Activated B cell treated with CpG ODN at 0.5 μM for 24 hours (primary cell): ENCODE results near the gene KCNQ1. TPM values are rescaled to one million over a fixed set of nuclear protein-coding genes. Genes with fewer than 3 reads are reported as not detected.

Experiments
- ATAC-seq: fragments of 200-7000 bp; cut with Tn5 transposase; one replicate; pipeline ENCODE4 v1.10.0; 2021; ENCODE audit warnings: low read depth, mild to moderate bottlenecking, moderate library complexity
- CTCF ChIA-PET: fragments of 350-600 bp; sonication (Branson Sonifier 250); formaldehyde crosslinking; loops from one replicate; lab custom pipeline; 2021; ENCODE audit warnings: antibody characterized with exemption; lab: Charles Lee
- POLR2A ChIA-PET: fragments of 350-600 bp; sonication (Branson Sonifier 250); formaldehyde crosslinking; loops from one replicate; lab custom pipeline; 2021; ENCODE audit warnings: antibody characterized with exemption; lab: Charles Lee
- DNase-seq: peaks from one replicate; pipeline ENCODE4 v3.0.0; 2022
- H3K27ac Mint-ChIP-seq: one replicate; pipeline ENCODE4 v1.8.0; 2020; ENCODE audit warnings: mixed read lengths
- H3K27me3 Mint-ChIP-seq: one replicate; pipeline ENCODE4 v1.8.0; 2021; ENCODE audit warnings: mixed read lengths
- H3K36me3 Mint-ChIP-seq: one replicate; pipeline ENCODE4 v1.8.0; 2021; ENCODE audit warnings: low read depth, mixed read lengths
- H3K4me1 Mint-ChIP-seq: one replicate; pipeline ENCODE4 v1.8.0; 2021; ENCODE audit warnings: mixed read lengths
- H3K4me3 Mint-ChIP-seq: one replicate; pipeline ENCODE4 v1.8.0; 2020; ENCODE audit warnings: mild to moderate bottlenecking, mixed read lengths
- H3K9me3 Mint-ChIP-seq: one replicate; pipeline ENCODE4 v1.8.0; 2020; ENCODE audit warnings: mixed read lengths
- intact Hi-C: fragments of 100-400 bp; cut with micrococcal nuclease; formaldehyde crosslinking; loops from one replicate; pipeline ENCODE4 v1.15.1; 2024
- total RNA-seq: library from RNA; stranded (reverse); gene quantifications from 2 replicates; pipeline ENCODE4 v1.2.3, GENCODE V29; 2022
- TF ChIP-seq, protein P1 (sequence below): fragments of 200-600 bp; IDR thresholded peaks from one replicate; pipeline ENCODE4 v1.8.0; 2022; ENCODE audit warnings: antibody characterized with exemption, mild to moderate bottlenecking

Gene KCNQ1
- total RNA-seq, 1 donor from 2014 or later = 6.5 TPM

DNA sequence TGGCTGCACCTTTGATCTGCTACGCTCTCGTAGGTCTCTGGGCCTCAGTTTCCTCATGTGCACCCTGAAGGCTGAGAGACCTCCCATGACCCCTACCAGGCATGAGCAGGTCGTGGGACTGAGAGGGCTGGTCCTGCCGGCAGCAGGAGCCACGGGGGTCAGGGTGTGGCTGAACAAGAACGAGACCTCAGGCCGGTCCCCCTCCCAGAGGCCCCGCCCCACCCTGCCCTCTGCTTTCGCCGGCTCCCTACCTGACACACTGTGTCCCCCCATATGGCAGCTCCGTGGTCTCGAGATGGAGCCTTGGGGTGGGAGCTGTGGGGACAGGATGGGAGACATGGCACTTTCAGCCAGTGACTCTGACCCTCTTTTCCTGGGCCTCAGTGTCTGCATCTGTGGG, 400.2 kb downstream of the KCNQ1 start:
- DNase-seq (no peak), ATAC-seq (no peak)
- Mint-ChIP-seq H3K27ac (no peak overlapping the region), H3K27me3 (no peaks in the 10 kb centered on the region), H3K36me3 (no peaks in the 10 kb centered on the region), H3K4me3 (no peak overlapping the region), H3K9me3 (no peaks in the 10 kb centered on the region), H3K4me1 (no peaks in the 10 kb centered on the region)
- ChIA-PET CTCF (no interaction called here), POLR2A (no interaction called here)
- TF ChIP-seq, protein P1, sequence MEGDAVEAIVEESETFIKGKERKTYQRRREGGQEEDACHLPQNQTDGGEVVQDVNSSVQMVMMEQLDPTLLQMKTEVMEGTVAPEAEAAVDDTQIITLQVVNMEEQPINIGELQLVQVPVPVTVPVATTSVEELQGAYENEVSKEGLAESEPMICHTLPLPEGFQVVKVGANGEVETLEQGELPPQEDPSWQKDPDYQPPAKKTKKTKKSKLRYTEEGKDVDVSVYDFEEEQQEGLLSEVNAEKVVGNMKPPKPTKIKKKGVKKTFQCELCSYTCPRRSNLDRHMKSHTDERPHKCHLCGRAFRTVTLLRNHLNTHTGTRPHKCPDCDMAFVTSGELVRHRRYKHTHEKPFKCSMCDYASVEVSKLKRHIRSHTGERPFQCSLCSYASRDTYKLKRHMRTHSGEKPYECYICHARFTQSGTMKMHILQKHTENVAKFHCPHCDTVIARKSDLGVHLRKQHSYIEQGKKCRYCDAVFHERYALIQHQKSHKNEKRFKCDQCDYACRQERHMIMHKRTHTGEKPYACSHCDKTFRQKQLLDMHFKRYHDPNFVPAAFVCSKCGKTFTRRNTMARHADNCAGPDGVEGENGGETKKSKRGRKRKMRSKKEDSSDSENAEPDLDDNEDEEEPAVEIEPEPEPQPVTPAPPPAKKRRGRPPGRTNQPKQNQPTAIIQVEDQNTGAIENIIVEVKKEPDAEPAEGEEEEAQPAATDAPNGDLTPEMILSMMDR = no peak
- intact Hi-C loops = no loop called here

DNA sequence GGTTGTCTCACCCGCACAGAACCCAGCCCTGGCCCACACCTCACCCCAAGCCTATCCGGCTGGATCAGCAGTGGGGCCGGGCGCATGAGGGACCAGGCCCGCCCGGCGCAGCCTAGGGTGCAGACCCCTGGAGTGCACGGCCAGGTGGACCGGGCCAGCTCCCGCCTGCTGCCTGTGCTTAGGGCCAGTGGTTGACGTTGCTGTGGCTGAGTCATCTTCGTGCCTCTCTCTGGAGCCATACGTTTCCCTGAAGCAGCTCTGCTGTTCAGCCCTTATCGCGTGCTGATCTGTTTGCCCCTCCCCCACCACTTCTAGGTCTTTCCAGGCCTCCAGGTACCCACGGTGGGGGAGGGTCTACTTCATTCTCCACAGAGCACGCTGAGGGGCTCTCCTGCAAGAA, 401.2 kb downstream of the KCNQ1 start:
- CTCF ChIA-PET = no interaction called here
- no peak for ATAC-seq
- Mint-ChIP-seq H3K36me3 (no peaks in the 10 kb centered on the region), H3K4me3 (no peak overlapping the region), H3K27me3 (no peaks in the 10 kb centered on the region), H3K4me1 (no peaks in the 10 kb centered on the region), H3K27ac (no peak overlapping the region), H3K9me3 (no peaks in the 10 kb centered on the region)
- DNase-seq = no peak
- POLR2A ChIA-PET = no interaction called here
- intact Hi-C loops = no loop called here
- TF ChIP-seq, protein P1 = no peak

DNA sequence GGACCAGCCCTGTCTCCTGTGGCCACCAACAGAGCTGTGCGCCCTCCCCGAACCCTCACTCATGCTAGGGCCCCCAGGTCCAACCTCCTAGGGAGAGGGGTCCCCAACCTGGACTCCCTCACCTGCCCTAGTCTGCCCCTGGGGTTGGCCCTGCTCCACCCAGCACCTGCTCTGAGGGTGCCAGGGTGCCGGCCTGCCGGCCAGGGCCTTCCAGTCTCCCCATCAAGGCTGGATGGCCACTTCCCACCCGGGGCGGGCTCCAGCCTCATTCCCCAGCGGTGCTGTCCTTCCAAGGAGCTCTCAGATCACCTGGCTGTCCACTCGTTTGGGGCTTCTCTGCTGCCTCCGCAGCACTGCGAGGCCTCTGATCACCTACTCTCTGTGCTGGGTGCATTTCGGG, 401.7 kb downstream of the KCNQ1 start:
- no peak for DNase-seq
- Mint-ChIP-seq H3K9me3 (no peaks in the 10 kb centered on the region), H3K4me3 (no peak overlapping the region), H3K27ac (no peak overlapping the region), H3K27me3 (no peaks in the 10 kb centered on the region), H3K36me3 (no peaks in the 10 kb centered on the region), H3K4me1 (no peaks in the 10 kb centered on the region)
- ChIA-PET POLR2A (no interaction called here), CTCF (no interaction called here)
- intact Hi-C loops = no loop called here
- TF ChIP-seq, protein P1 = no peak
- no peak for ATAC-seq

DNA sequence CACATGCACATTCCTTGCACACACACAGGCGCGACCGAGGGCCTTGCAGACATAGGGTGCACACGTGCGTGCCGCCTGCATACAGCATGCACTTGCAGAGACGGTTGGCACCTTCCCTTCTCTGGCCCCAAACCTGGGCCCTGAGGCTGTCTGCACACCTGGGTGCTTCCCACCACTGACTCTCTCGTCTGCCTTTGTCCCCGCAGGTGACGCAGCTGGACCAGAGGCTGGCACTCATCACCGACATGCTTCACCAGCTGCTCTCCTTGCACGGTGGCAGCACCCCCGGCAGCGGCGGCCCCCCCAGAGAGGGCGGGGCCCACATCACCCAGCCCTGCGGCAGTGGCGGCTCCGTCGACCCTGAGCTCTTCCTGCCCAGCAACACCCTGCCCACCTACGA, 402.8 kb downstream of the KCNQ1 start:
- no peak for DNase-seq
- no peaks in the 10 kb centered on the region for H3K9me3 Mint-ChIP-seq
- ChIA-PET CTCF (no interaction called here), POLR2A (no interaction called here)
- no peak overlapping the region for H3K27ac Mint-ChIP-seq
- no peak overlapping the region for H3K4me3 Mint-ChIP-seq
- TF ChIP-seq, protein P1 = no peak
- intact Hi-C loops = no loop called here
- H3K36me3 Mint-ChIP-seq = no peaks in the 10 kb centered on the region
- no peaks in the 10 kb centered on the region for H3K4me1 Mint-ChIP-seq
- ATAC-seq = no peak
- H3K27me3 Mint-ChIP-seq = no peaks in the 10 kb centered on the region

DNA sequence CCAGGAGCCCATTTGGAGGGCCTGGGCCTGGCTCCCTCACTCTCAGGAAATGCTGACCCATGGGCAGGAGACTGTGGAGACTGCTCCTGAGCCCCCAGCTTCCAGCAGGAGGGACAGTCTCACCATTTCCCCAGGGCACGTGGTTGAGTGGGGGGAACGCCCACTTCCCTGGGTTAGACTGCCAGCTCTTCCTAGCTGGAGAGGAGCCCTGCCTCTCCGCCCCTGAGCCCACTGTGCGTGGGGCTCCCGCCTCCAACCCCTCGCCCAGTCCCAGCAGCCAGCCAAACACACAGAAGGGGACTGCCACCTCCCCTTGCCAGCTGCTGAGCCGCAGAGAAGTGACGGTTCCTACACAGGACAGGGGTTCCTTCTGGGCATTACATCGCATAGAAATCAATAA, 403.7 kb downstream of the KCNQ1 start:
- TF ChIP-seq, protein P1 = no peak
- no peak for DNase-seq
- Mint-ChIP-seq H3K27me3 (no peaks in the 10 kb centered on the region), H3K27ac (no peak overlapping the region), H3K9me3 (no peaks in the 10 kb centered on the region), H3K4me1 (no peaks in the 10 kb centered on the region), H3K4me3 (no peak overlapping the region), H3K36me3 (no peaks in the 10 kb centered on the region)
- ChIA-PET CTCF (no interaction called here), POLR2A (no interaction called here)
- ATAC-seq = no peak
- intact Hi-C loops = no loop called here
